Tibial nerve (tissue), 4 donors: ENCODE data around the gene CYP46A1. TPM values are rescaled to one million over a fixed set of nuclear protein-coding genes. Genes with fewer than 3 reads are reported as not detected.

ENCODE experiments used
- DNase-seq, 2 donors: peaks; one replicate each; pipeline ENCODE4 v3.0.0-alpha.2; 2019; ENCODE audit warnings: low spot score in 2 of 2
- H3K27ac ChIP-seq, 4 donors: fragments of 200-600 bp; sonication (generic) in 3 of 4; one replicate each; pipeline ENCODE4 v1.5.1; 2017 to 2019; ENCODE audit warnings: mild to moderate bottlenecking in 1 of 4
- H3K27me3 ChIP-seq, 2 donors: fragments of 200-600 bp; sonication (generic) in 1 of 2; one replicate each; pipeline versions ENCODE4 v1.5.1 to v1.6.0; 2017 to 2019
- H3K36me3 ChIP-seq, 3 donors: fragments of 200-600 bp; sonication (generic); one replicate each; pipeline ENCODE4 v1.5.1; 2018 to 2019
- H3K4me1 ChIP-seq, 4 donors: fragments of 200-600 bp; sonication (generic) in 3 of 4; one replicate each; pipeline ENCODE4 v1.5.1; 2017 to 2019
- H3K4me3 ChIP-seq, 4 donors: fragments of 200-600 bp; sonication (generic) in 3 of 4; one replicate each; pipeline ENCODE4 v1.5.1; 2017 to 2019; ENCODE audit warnings: mild to moderate bottlenecking in 1 of 4, moderate library complexity in 1 of 4
- H3K9me3 ChIP-seq, 4 donors: fragments of 200-600 bp; sonication (generic) in 3 of 4; one replicate each; pipeline ENCODE4 v1.5.1; 2017 to 2019
- CTCF ChIP-seq, 5 experiments: fragments of 200-600 bp in 3 of 5; fragments of 450-650 bp in 2 of 5; sonication (generic) in 3 of 5; IDR thresholded peaks; one replicate each; pipeline ENCODE4 v1.5.1; 2016 to 2019; ENCODE audit warnings: antibody characterized with exemption in 5 of 5, mild to moderate bottlenecking in 3 of 5, moderate library complexity in 2 of 5
- EP300 ChIP-seq, 2 donors: sonication (generic); formaldehyde crosslinking; IDR thresholded peaks; one replicate each; pipeline ENCODE4 v1.6.1; 2017; ENCODE audit warnings: antibody characterized with exemption in 2 of 2, mild to moderate bottlenecking in 1 of 2
- POLR2A ChIP-seq, 2 donors: fragments of 450-650 bp; IDR thresholded peaks; one replicate each; pipeline ENCODE4 v1.6.1; 2017; ENCODE audit warnings: antibody characterized with exemption in 2 of 2, mild to moderate bottlenecking in 2 of 2, moderate library complexity in 2 of 2
- WGBS, 2 donors: methylation state at CpG; one replicate each; pipeline ENCODE4 v1.1.5; 2018; 5-methylcytosine and 5-hydroxymethylcytosine counted together
- total RNA-seq, 4 donors: library from RNA; depleted of rRNA; stranded (reverse); fragments of >200 nt; gene quantifications; one replicate each; pipeline ENCODE4 v1.1.0, GENCODE V29; 2016

Gene CYP46A1
- total RNA-seq, 4 donors from 2014 or later = 1.2 to 3.7 (median 1.4) TPM

- Histone ChIP-seq H3K27ac (no peak overlapping the region), H3K4me1 (peaks cover 0 to 11% (median 0%) of the 10 kb centered on the region in 4 donors), H3K4me3 (no peak overlapping the region), H3K36me3 (peaks cover 0 to 24% (median 0%) of the 10 kb centered on the region in 3 donors), H3K27me3 (peaks cover 0 to 21% of the 10 kb centered on the region in 2 donors), H3K9me3 (no peaks in the 10 kb centered on the region)
- WGBS, 2 donors = 84 to 92% methylated on average over 10 of the region's 10 CpGs
- TF ChIP-seq CTCF (IDR thresholded peaks at IDR 0.05) = no peak
- no peak for TF ChIP-seq POLR2A (IDR thresholded peaks at IDR 0.05)
- TF ChIP-seq EP300 (IDR thresholded peaks at IDR 0.05) = no peak
- no peak for DNase-seq
Measured at GRCh38 chr14:99662846-99663245, 21.3 kb upstream of the CYP46A1 start.

DNA sequence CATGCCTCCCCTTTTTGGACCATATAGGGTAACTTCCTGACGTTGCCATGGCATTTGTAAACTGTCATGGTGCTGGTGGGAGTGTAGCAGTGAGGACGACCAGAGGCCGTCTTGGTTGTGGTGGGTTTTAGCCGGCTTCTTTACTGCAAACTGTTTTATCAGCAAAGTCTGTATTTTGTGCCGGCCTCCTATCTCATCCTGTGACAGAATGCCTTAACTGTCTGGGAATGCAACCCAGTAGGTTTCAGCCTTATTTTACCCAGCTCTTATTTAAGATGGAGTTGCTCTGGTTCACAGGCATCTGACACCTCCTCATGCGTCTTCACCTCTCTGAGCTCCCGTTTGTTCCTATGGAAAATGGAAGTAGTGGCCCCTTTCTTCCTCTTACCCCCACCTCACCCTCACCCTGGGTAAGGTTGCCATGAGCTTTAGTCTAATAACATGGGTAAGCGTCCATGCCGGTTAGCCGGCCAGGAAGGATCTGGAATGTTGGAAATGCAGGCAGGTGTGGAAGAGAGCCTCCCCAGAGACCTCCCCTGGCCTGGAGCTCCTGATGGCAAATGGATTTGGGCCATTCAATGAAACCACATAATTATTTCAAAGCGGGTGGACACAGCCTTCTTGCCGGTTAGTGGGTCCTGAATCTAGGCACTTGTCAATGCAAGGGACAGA is 20.6 kb upstream of the CYP46A1 start:
- TF ChIP-seq EP300 (IDR thresholded peaks at IDR 0.05) (no peak), POLR2A (IDR thresholded peaks at IDR 0.05) (no peak), CTCF (IDR thresholded peaks at IDR 0.05) (no peak)
- 84 to 85% methylated on average over 12 of the region's 12 CpGs for WGBS, 2 donors
- H3K9me3 ChIP-seq = no peaks in the 10 kb centered on the region
- peaks cover 0 to 21% of the 10 kb centered on the region in 2 donors for H3K27me3 ChIP-seq
- no peak overlapping the region for H3K27ac ChIP-seq
- no peak for DNase-seq
- H3K36me3 ChIP-seq = peaks cover 0 to 24% (median 0%) of the 10 kb centered on the region in 3 donors
- no peak overlapping the region for H3K4me3 ChIP-seq
- peaks cover 0 to 11% (median 0%) of the 10 kb centered on the region in 4 donors for H3K4me1 ChIP-seq

DNA sequence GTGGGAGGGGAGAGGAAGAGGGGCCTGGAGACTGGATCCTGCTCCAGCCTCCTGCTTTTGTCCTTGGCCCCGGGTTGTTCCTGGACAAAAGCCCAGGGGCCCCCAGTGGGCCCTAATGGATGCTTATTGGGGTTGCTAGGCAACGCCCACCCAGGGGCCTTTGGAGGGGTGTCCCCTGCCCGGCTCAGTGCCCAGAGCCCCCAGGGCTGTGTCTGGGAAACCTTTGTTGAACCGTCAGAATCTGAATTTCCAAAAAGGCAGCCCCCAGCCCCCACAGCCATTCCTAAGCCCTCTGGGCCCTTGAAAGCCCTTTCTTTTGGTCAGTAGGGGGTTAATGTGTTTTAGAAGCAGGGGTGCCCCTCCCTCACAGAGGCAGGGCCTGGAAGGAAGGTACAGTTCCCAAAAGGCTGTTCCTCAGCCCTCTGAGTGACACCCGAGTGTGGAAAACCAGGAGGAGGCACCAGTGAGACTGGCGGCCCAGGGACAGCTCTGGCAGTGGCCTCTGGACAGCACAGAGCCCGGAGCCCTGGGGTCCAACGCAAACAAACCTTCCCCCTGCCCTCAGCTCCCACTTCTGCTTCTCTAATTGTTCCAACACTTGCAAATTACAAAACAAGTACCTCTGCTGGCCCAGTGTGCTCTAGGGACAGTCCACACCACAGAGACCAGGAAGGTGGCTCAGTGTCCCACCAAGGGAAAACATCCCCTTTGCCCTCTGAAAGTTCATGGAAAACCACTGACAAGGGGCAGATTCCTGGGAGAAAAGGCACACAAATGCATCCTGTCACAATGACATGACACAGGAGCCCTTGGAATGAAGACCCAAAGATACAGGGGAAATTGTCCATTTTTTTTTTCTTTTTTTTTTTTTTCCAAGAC is 19.8 kb upstream of the CYP46A1 start:
- H3K9me3 ChIP-seq = no peaks in the 10 kb centered on the region
- peaks cover 0 to 24% (median 0%) of the 10 kb centered on the region in 3 donors for H3K36me3 ChIP-seq
- no peak overlapping the region for H3K4me3 ChIP-seq
- peaks cover 0 to 11% (median 0%) of the 10 kb centered on the region in 4 donors for H3K4me1 ChIP-seq
- H3K27me3 ChIP-seq = peaks cover 0 to 16% of the 10 kb centered on the region in 2 donors
- H3K27ac ChIP-seq = no peak overlapping the region
- WGBS, 2 donors = 45 to 52% methylated on average over 5 to 8 of the region's 8 CpGs
- no peak for DNase-seq
- TF ChIP-seq POLR2A (IDR thresholded peaks at IDR 0.05) (no peak), CTCF (IDR thresholded peaks at IDR 0.05) (no peak), EP300 (IDR thresholded peaks at IDR 0.05) (no peak)

- Histone ChIP-seq H3K27ac (no peak overlapping the region), H3K4me1 (peaks cover 0 to 5% (median 0%) of the 10 kb centered on the region in 4 donors), H3K27me3 (peaks cover 0 to 10% of the 10 kb centered on the region in 2 donors), H3K36me3 (peaks cover 0 to 24% (median 0%) of the 10 kb centered on the region in 3 donors), H3K9me3 (no peaks in the 10 kb centered on the region), H3K4me3 (no peak overlapping the region)
- 80 to 82% methylated on average over 12 of the region's 12 CpGs for WGBS, 2 donors
- TF ChIP-seq POLR2A (IDR thresholded peaks at IDR 0.05) (no peak), CTCF (IDR thresholded peaks at IDR 0.05) (no peak), EP300 (IDR thresholded peaks at IDR 0.05) (no peak)
- no peak for DNase-seq
Measured at GRCh38 chr14:99664937-99665273, 19.2 kb upstream of the CYP46A1 start.

DNA sequence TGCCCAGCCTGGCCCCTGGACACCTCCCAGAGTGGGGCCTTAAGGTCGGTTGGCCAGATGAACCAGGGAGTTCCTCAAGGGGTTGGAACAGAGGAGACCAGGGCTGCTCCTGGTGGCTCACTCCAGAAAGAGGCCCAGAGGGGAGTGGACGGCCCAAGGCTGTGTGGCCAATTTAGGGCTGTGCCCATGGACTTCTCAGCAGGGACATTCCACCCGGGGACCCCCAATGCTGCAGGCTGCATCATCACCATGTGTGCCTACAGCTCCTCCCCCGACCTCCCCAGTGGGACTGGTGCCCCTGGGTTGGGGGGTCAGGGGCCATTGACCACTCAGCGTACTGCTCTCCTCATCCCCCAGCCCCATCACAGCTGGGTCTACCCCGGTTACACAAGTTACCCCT is 17.6 kb upstream of the CYP46A1 start:
- Histone ChIP-seq H3K4me1 (peaks cover 0 to 14% (median 4%) of the 10 kb centered on the region in 4 donors), H3K9me3 (no peaks in the 10 kb centered on the region), H3K27me3 (no peaks in the 10 kb centered on the region), H3K4me3 (no peak overlapping the region), H3K36me3 (peaks cover 0 to 23% (median 0%) of the 10 kb centered on the region in 3 donors), H3K27ac (no peak overlapping the region)
- no peak for DNase-seq
- TF ChIP-seq CTCF (IDR thresholded peaks at IDR 0.05) = no peak
- TF ChIP-seq EP300 (IDR thresholded peaks at IDR 0.05) = no peak
- TF ChIP-seq POLR2A (IDR thresholded peaks at IDR 0.05) = no peak
- WGBS, 2 donors = 58 to 71% methylated on average over 4 to 6 of the region's 6 CpGs
